K562 (cell line): ENCODE data around the gene RNF223. TPM values are rescaled to one million over a fixed set of nuclear protein-coding genes. Genes with fewer than 3 reads are reported as not detected.
A peak's percentile ranks its signal among the peaks of the same experiment; 100 is the strongest.

Source experiments
- HDAC6 ChIP-seq: IDR thresholded peaks from 2 replicates; pipeline ENCODE4 v1.6.1; 2012; ENCODE audit warnings: low read depth, mild to moderate bottlenecking, control low read depth, inconsistent platforms, low read length, moderate library complexity
- HMGXB4 ChIP-seq: sonication (generic); formaldehyde crosslinking; IDR thresholded peaks from 2 replicates; pipeline ENCODE4 v1.8.1; 2023; ENCODE audit warnings: mild to moderate bottlenecking, missing genetic modification reagents
- HSF4 ChIP-seq: fragments of 250-450 bp; sonication (Bioruptor Pico); IDR thresholded peaks from 2 replicates; pipeline ENCODE4 v2.1.2; 2022; ENCODE audit warnings: mild to moderate bottlenecking, moderate library complexity, borderline replicate concordance
- PHF8 ChIP-seq: fragments of 200-600 bp; sonication (generic); IDR thresholded peaks from 2 replicates; pipeline ENCODE4 v1.6.1; 2012; ENCODE audit warnings: mixed run types, mild to moderate bottlenecking, inconsistent platforms, low read length, moderate library complexity, borderline replicate concordance
- RBFOX2 ChIP-seq: fragments of 200-400 bp; formaldehyde crosslinking; IDR thresholded peaks from 2 replicates; pipeline ENCODE4 v1.6.1; 2017; ENCODE audit warnings: low read depth, mild to moderate bottlenecking, low read length, moderate library complexity
- TAF1 ChIP-seq: IDR thresholded peaks from 2 replicates; pipeline ENCODE4 v1.6.1; 2011; ENCODE audit warnings: mild to moderate bottlenecking, low read length, moderate library complexity; ENCODE audit not compliant: insufficient read depth, control insufficient read depth, severe bottlenecking; ENCODE audit errors: extremely low read depth
- ZNF274 ChIP-seq: IDR thresholded peaks from 2 replicates; pipeline ENCODE4 v1.6.1; 2011; ENCODE audit warnings: low read depth, mild to moderate bottlenecking, low read length, moderate library complexity, borderline replicate concordance
- polyA plus RNA-seq, 8 experiments: library from polyadenylated mRNA; depleted of rRNA in 4 of 8; stranded (reverse) in 5 of 8; unstranded in 3 of 8; fragments of >200 nt; fragmentation: Nextera tagmentation in 2 of 8; fragmentation: Illumina TruSeq in 1 of 8; extraction: Ambion mirVana in 2 of 8; extraction: Trizol in 1 of 8; gene quantifications; 2 replicates each; pipeline versions ENCODE4 v1.2.1 to v1.2.3, GENCODE V29; 2011 to 2014; ENCODE audit warnings: inconsistent platforms in 1 of 8, missing spikeins in 1 of 8
- total RNA-seq, 7 experiments: library from RNA; depleted of rRNA in 6 of 7; stranded (reverse); fragments of >200 nt in 6 of 7; fragmentation: Illumina TruSeq in 2 of 7; extraction: Trizol in 2 of 7; gene quantifications; 2 replicates each; pipeline versions ENCODE4 v1.2.1 to v1.2.3, GENCODE V29; 2011 to 2021; ENCODE audit warnings: low replicate concordance in 1 of 7
- TF ChIP-seq, protein P1 (sequence below): fragments of 250-450 bp; sonication (Bioruptor Pico); IDR thresholded peaks from 2 replicates; pipeline ENCODE4 v1.5.0; 2021; ENCODE audit warnings: mild to moderate bottlenecking, borderline replicate concordance
- TF ChIP-seq, protein P2 (sequence below): sonication (generic); formaldehyde crosslinking; IDR thresholded peaks from 2 replicates; pipeline ENCODE4 v1.8.0; 2022; ENCODE audit warnings: mild to moderate bottlenecking, missing genetic modification reagents
- TF ChIP-seq, protein P3 (sequence below), 2 experiments: IDR thresholded peaks; 2 replicates each; pipeline ENCODE4 v1.6.1; 2011; ENCODE audit warnings: borderline replicate concordance in 1 of 2, control low read depth in 1 of 2, low read depth in 1 of 2, low read length in 1 of 2, mild to moderate bottlenecking in 1 of 2, mixed read lengths in 1 of 2, moderate library complexity in 1 of 2; ENCODE audit not compliant: insufficient read depth in 1 of 2, insufficient read length in 1 of 2, poor library complexity in 1 of 2, severe bottlenecking in 1 of 2; ENCODE audit errors: extremely low read depth in 1 of 2
- TF ChIP-seq, protein P4 (sequence below): fragments of 450-650 bp; IDR thresholded peaks from 2 replicates; pipeline ENCODE4 v1.6.1; 2016
- TF ChIP-seq, protein P5 (sequence below): fragments of 450-650 bp; conservative IDR thresholded peaks from 2 replicates; pipeline ENCODE4 v1.6.1; 2016; ENCODE audit warnings: missing genetic modification characterization, low read depth, mild to moderate bottlenecking, control low read depth, missing compliant biosample characterization

The RNF223 gene
- total and polyA plus RNA-seq, 9 of the 15 experiments (the other 6 are each of a cell fraction or from before 2014, with no cell fraction given) = 0.04 to 0.32 TPM; not detected in 7

- TF ChIP-seq TAF1 (no peak), HSF4 (CRISPR knock-in tag) (no peak), RBFOX2 (peak; percentile 57; the same call in 1 of the 2 replicates), HMGXB4 (CRISPR knock-in tag) (0 out of 2 replicates have a peak, but pooled peaks have one; percentile 41), ZNF274 (no peak), HDAC6 (0 out of 2 replicates have a peak, but pooled peaks have one; percentile 77), PHF8 (peak; percentile 55; the same call in 1 of the 2 replicates)
- TF ChIP-seq, protein P1, sequence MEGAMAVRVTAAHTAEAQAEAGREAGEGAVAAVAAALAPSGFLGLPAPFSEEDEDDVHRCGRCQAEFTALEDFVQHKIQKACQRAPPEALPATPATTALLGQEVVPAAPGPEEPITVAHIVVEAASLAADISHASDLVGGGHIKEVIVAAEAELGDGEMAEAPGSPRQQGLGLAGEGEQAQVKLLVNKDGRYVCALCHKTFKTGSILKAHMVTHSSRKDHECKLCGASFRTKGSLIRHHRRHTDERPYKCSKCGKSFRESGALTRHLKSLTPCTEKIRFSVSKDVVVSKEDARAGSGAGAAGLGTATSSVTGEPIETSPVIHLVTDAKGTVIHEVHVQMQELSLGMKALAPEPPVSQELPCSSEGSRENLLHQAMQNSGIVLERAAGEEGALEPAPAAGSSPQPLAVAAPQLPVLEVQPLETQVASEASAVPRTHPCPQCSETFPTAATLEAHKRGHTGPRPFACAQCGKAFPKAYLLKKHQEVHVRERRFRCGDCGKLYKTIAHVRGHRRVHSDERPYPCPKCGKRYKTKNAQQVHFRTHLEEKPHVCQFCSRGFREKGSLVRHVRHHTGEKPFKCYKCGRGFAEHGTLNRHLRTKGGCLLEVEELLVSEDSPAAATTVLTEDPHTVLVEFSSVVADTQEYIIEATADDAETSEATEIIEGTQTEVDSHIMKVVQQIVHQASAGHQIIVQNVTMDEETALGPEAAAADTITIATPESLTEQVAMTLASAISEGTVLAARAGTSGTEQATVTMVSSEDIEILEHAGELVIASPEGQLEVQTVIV (CRISPR knock-in tag) = no peak
- TF ChIP-seq, protein P2, sequence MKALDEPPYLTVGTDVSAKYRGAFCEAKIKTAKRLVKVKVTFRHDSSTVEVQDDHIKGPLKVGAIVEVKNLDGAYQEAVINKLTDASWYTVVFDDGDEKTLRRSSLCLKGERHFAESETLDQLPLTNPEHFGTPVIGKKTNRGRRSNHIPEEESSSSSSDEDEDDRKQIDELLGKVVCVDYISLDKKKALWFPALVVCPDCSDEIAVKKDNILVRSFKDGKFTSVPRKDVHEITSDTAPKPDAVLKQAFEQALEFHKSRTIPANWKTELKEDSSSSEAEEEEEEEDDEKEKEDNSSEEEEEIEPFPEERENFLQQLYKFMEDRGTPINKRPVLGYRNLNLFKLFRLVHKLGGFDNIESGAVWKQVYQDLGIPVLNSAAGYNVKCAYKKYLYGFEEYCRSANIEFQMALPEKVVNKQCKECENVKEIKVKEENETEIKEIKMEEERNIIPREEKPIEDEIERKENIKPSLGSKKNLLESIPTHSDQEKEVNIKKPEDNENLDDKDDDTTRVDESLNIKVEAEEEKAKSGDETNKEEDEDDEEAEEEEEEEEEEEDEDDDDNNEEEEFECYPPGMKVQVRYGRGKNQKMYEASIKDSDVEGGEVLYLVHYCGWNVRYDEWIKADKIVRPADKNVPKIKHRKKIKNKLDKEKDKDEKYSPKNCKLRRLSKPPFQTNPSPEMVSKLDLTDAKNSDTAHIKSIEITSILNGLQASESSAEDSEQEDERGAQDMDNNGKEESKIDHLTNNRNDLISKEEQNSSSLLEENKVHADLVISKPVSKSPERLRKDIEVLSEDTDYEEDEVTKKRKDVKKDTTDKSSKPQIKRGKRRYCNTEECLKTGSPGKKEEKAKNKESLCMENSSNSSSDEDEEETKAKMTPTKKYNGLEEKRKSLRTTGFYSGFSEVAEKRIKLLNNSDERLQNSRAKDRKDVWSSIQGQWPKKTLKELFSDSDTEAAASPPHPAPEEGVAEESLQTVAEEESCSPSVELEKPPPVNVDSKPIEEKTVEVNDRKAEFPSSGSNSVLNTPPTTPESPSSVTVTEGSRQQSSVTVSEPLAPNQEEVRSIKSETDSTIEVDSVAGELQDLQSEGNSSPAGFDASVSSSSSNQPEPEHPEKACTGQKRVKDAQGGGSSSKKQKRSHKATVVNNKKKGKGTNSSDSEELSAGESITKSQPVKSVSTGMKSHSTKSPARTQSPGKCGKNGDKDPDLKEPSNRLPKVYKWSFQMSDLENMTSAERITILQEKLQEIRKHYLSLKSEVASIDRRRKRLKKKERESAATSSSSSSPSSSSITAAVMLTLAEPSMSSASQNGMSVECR (CRISPR knock-in tag) = peak; percentile 11; the same call in 1 of the 2 replicates
- TF ChIP-seq, protein P3, sequence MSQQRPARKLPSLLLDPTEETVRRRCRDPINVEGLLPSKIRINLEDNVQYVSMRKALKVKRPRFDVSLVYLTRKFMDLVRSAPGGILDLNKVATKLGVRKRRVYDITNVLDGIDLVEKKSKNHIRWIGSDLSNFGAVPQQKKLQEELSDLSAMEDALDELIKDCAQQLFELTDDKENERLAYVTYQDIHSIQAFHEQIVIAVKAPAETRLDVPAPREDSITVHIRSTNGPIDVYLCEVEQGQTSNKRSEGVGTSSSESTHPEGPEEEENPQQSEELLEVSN (IDR thresholded peaks at IDR 0.05; ENCODE audit: borderline replicate concordance in 1 of 2, extremely low read depth in 1 of 2, insufficient read depth in 1 of 2, insufficient read length in 1 of 2, low read depth in 1 of 2, low read length in 1 of 2, poor library complexity in 1 of 2, severe bottlenecking in 1 of 2) = peak; percentile 31 to 52
- TF ChIP-seq, protein P4, sequence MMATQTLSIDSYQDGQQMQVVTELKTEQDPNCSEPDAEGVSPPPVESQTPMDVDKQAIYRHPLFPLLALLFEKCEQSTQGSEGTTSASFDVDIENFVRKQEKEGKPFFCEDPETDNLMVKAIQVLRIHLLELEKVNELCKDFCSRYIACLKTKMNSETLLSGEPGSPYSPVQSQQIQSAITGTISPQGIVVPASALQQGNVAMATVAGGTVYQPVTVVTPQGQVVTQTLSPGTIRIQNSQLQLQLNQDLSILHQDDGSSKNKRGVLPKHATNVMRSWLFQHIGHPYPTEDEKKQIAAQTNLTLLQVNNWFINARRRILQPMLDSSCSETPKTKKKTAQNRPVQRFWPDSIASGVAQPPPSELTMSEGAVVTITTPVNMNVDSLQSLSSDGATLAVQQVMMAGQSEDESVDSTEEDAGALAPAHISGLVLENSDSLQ = no peak
- TF ChIP-seq, protein P5, sequence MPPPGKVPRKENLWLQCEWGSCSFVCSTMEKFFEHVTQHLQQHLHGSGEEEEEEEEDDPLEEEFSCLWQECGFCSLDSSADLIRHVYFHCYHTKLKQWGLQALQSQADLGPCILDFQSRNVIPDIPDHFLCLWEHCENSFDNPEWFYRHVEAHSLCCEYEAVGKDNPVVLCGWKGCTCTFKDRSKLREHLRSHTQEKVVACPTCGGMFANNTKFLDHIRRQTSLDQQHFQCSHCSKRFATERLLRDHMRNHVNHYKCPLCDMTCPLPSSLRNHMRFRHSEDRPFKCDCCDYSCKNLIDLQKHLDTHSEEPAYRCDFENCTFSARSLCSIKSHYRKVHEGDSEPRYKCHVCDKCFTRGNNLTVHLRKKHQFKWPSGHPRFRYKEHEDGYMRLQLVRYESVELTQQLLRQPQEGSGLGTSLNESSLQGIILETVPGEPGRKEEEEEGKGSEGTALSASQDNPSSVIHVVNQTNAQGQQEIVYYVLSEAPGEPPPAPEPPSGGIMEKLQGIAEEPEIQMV (tag) = peak; percentile 92
Measured at GRCh38 chr1:1058921-1059493, 15.1 kb downstream of the RNF223 start (continued).
